B cell (primary cell): Measurements from ENCODE around the gene MGA. TPM values are rescaled to one million over a fixed set of nuclear protein-coding genes. Genes with fewer than 3 reads are reported as not detected.

Experiments used
- ATAC-seq: fragments of 200-7000 bp; cut with Tn5 transposase; one replicate; pipeline ENCODE4 v1.10.0; 2021; ENCODE audit warnings: low read depth, mild to moderate bottlenecking, moderate number of reproducible peaks, moderate library complexity
- CTCF ChIA-PET: fragments of 350-600 bp; sonication (Branson Sonifier 250); formaldehyde crosslinking; loops from one replicate; lab custom pipeline; 2021; ENCODE audit warnings: antibody characterized with exemption, inconsistent platforms; lab: Charles Lee
- POLR2A ChIA-PET: fragments of 350-600 bp; sonication (Branson Sonifier 250); formaldehyde crosslinking; loops from one replicate; lab custom pipeline; 2021; ENCODE audit warnings: antibody characterized with exemption; lab: Charles Lee
- DNase-seq: peaks from one replicate; pipeline ENCODE4 v3.0.0; 2013
- H2AFZ ChIP-seq: 2 replicates; pipeline ENCODE4 v1.6.1; 2012; ENCODE audit warnings: mild to moderate bottlenecking, low read depth, low read length; ENCODE audit not compliant: insufficient read depth, poor library complexity, severe bottlenecking
- H3K27ac ChIP-seq, 2 donors: 1 replicate in 1 of 2; 2 replicates in 1 of 2; pipeline ENCODE4 v1.5.1; 2012 to 2013; ENCODE audit warnings: low read length in 2 of 2, mild to moderate bottlenecking in 2 of 2, moderate library complexity in 1 of 2
- H3K27me3 ChIP-seq, 4 experiments: fragments of 200-600 bp in 1 of 4; sonication (generic) in 1 of 4; replicated peaks in 1 of 4; 1 replicate in 2 of 4; 2 replicates in 2 of 4; pipeline versions ENCODE4 v1.6.1 to v1.7.0; 2013 to 2016; ENCODE audit warnings: low read length in 3 of 4, mild to moderate bottlenecking in 2 of 4, mixed read lengths in 1 of 4, moderate library complexity in 1 of 4; ENCODE audit not compliant: insufficient read depth in 4 of 4, control insufficient read depth in 3 of 4; ENCODE audit errors: control extremely low read depth in 1 of 4
- H3K36me3 ChIP-seq, 2 experiments: replicated peaks in 1 of 2; 1 replicate in 1 of 2; 2 replicates in 1 of 2; pipeline versions ENCODE4 v1.6.1 to v1.7.1; 2013; ENCODE audit warnings: low read length in 1 of 2; ENCODE audit not compliant: insufficient read depth in 2 of 2, control insufficient read depth in 1 of 2; ENCODE audit errors: control extremely low read depth in 1 of 2, extremely low read depth in 1 of 2
- H3K4me1 ChIP-seq, 2 donors: fragments of 200-600 bp in 1 of 2; sonication (generic) in 1 of 2; 1 replicate in 1 of 2; 2 replicates in 1 of 2; pipeline versions ENCODE4 v1.5.1 to v1.6.1; 2013 to 2017; ENCODE audit warnings: low read length in 2 of 2; ENCODE audit not compliant: control insufficient read depth in 2 of 2, insufficient read depth in 2 of 2
- H3K4me2 ChIP-seq: replicated peaks from 2 replicates; pipeline ENCODE3; 2012; ENCODE audit warnings: mild to moderate bottlenecking, low read depth, low read length; ENCODE audit not compliant: poor library complexity, severe bottlenecking
- H3K4me3 ChIP-seq, 5 experiments: fragments of 200-600 bp in 1 of 5; sonication (generic) in 1 of 5; 1 replicate in 3 of 5; 2 replicates in 2 of 5; pipeline versions ENCODE4 v1.5.1 to v1.7.0; 2011 to 2016; ENCODE audit warnings: low read length in 4 of 5, mild to moderate bottlenecking in 4 of 5, low read depth in 2 of 5, control low read depth in 1 of 5, moderate library complexity in 1 of 5; ENCODE audit not compliant: insufficient read depth in 1 of 5; ENCODE audit errors: control extremely low read depth in 1 of 5, extremely low read depth in 1 of 5
- H3K79me2 ChIP-seq: fragments of 200-600 bp; sonication (generic); one replicate; pipeline ENCODE4 v1.6.0; 2016; ENCODE audit warnings: low read length; ENCODE audit not compliant: control insufficient read depth, insufficient read depth
- H3K9ac ChIP-seq: fragments of 200-600 bp; sonication (generic); 2 replicates; pipeline ENCODE4 v1.6.1; 2017; ENCODE audit warnings: mild to moderate bottlenecking, low read length, moderate library complexity
- H3K9me3 ChIP-seq, 3 donors: one replicate each; pipeline versions ENCODE4 v1.6.1 to v1.7.1; 2013; ENCODE audit warnings: low read length in 2 of 3; ENCODE audit not compliant: control insufficient read depth in 2 of 3, insufficient read depth in 1 of 3; ENCODE audit errors: control extremely low read depth in 1 of 3
- H4K20me1 ChIP-seq: 2 replicates; pipeline ENCODE4 v1.6.0; 2012; ENCODE audit warnings: mild to moderate bottlenecking, low read length; ENCODE audit not compliant: insufficient read depth, control insufficient read depth, poor library complexity, severe bottlenecking
- H3K27ac Mint-ChIP-seq: one replicate; pipeline ENCODE4 v1.8.0; 2021; ENCODE audit warnings: mixed read lengths
- H3K27me3 Mint-ChIP-seq: one replicate; pipeline ENCODE4 v1.8.0; 2021; ENCODE audit warnings: mixed read lengths
- H3K4me1 Mint-ChIP-seq: one replicate; pipeline ENCODE4 v1.8.0; 2021; ENCODE audit warnings: mixed read lengths
- H3K4me3 Mint-ChIP-seq: one replicate; pipeline ENCODE4 v1.8.0; 2021; ENCODE audit warnings: mixed read lengths
- H3K9me3 Mint-ChIP-seq: one replicate; pipeline ENCODE4 v1.8.0; 2022; ENCODE audit warnings: mixed read lengths; ENCODE audit not compliant: insufficient read depth
- CTCF ChIP-seq: fragments of 200-600 bp; IDR thresholded peaks from one replicate; pipeline ENCODE4 v1.8.0; 2022; ENCODE audit warnings: antibody characterized with exemption, mild to moderate bottlenecking
- EZH2 ChIP-seq: IDR thresholded peaks from 2 replicates; pipeline ENCODE4 v1.6.1; 2012; ENCODE audit warnings: borderline replicate concordance, low read depth, mild to moderate bottlenecking, moderate library complexity, low read length; ENCODE audit not compliant: insufficient read depth, poor library complexity, severe bottlenecking
- WGBS: methylation state at CpG from one replicate; pipeline ENCODE4 v1.1.5; 2013; ENCODE audit warnings: missing lambda C conversion rate; ENCODE audit not compliant: insufficient coverage; 5-methylcytosine and 5-hydroxymethylcytosine counted together
- intact Hi-C: fragments of 100-400 bp; cut with micrococcal nuclease; formaldehyde crosslinking; loops from one replicate; pipeline ENCODE4 v1.10.0; 2022
- polyA plus RNA-seq: library from polyadenylated mRNA; depleted of rRNA; stranded (reverse); fragments of >200 nt; gene quantifications from 2 replicates; pipeline ENCODE4 v1.2.3, GENCODE V29; 2012
- total RNA-seq, 2 donors: library from RNA; stranded (reverse); fragments of 120-200 nt in 1 of 2; gene quantifications; 1 replicate in 1 of 2; 2 replicates in 1 of 2; pipeline versions ENCODE4 v1.2.3 to v1.2.4, GENCODE V29; 2013 to 2022

MGA gene
- total and polyA plus RNA-seq, 2 donors (not counting 1 experiment from before 2014, with no cell fraction given): 5.4 to 79.7 TPM

GRCh38 chr15:41812820-41813375 is 152.7 kb downstream of the MGA start:
- WGBS: 97% methylated on average over 11 of the region's 11 CpGs
- no peak for TF ChIP-seq CTCF
- no peak for TF ChIP-seq EZH2
- Histone ChIP-seq H3K27ac (no peak overlapping the region), H4K20me1 (no peaks in the 10 kb centered on the region), H3K9ac (no peak overlapping the region), H3K9me3 (no peaks in the 10 kb centered on the region), H3K36me3 (peaks cover 0 to 43% of the 10 kb centered on the region in 2 experiments), H2AFZ (no peak overlapping the region), H3K4me2 (no peak overlapping the region), H3K4me3 (no peak overlapping the region), H3K27me3 (no peaks in the 10 kb centered on the region), H3K4me1 (peaks cover 5 to 20% of the 10 kb centered on the region in 2 donors), H3K79me2 (no peaks in the 10 kb centered on the region)
- ATAC-seq (no peak), DNase-seq (no peak)
- Mint-ChIP-seq H3K4me3 (no peak overlapping the region), H3K27me3 (no peaks in the 10 kb centered on the region), H3K9me3 (no peaks in the 10 kb centered on the region), H3K4me1 (peaks cover 10% of the 10 kb centered on the region), H3K27ac (no peak overlapping the region)
- intact Hi-C loops: no loop called here
- ChIA-PET POLR2A (no interaction called here), CTCF (interaction anchor here (1.0 to 15.7 kb wide), 15 partner anchors 7 to 908 kb away, joined by 3 to 716 read pairs (median 16); partner anchors contain the start of gene MAPKBP1)

DNA sequence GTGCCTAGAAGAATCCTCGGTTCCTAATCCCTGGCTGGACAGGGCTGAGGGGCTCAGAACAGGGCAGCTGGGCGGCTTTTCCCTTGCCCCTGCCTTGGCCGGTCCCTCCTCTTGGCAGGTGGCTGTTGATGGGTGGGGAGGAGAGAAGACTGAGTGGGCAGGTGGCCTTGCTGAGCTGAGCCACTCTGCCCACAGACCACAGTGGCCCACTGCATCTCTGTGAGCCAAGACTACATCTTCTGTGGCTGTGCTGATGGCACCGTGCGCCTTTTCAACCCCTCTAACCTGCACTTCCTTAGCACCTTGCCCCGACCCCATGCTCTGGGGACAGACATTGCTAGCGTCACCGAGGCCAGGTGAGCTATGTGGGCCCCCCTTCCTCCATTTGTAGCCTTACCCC is 153.2 kb downstream of the MGA start:
- no peak overlapping the region for H3K9ac ChIP-seq
- H3K27me3 ChIP-seq: no peaks in the 10 kb centered on the region
- TF ChIP-seq CTCF (no peak), EZH2 (no peak)
- H3K27ac Mint-ChIP-seq: no peak overlapping the region
- 98% methylated on average over 5 of the region's 8 CpGs for WGBS
- no peak overlapping the region for H3K4me3 Mint-ChIP-seq
- H3K4me1 Mint-ChIP-seq: peaks cover 10% of the 10 kb centered on the region
- H2AFZ ChIP-seq: no peak overlapping the region
- peaks cover 5 to 20% of the 10 kb centered on the region in 2 donors for H3K4me1 ChIP-seq
- CTCF ChIA-PET: interaction anchor here (1.0 to 15.7 kb wide), 9 partner anchors 7 to 348 kb away, joined by 3 to 716 read pairs (median 27); partner anchors contain the start of gene MAPKBP1
- no peaks in the 10 kb centered on the region for H4K20me1 ChIP-seq
- intact Hi-C loops: no loop called here
- POLR2A ChIA-PET: no interaction called here
- no peak overlapping the region for H3K4me2 ChIP-seq
- no peaks in the 10 kb centered on the region for H3K9me3 ChIP-seq
- H3K27me3 Mint-ChIP-seq: no peaks in the 10 kb centered on the region
- no peak for ATAC-seq
- no peaks in the 10 kb centered on the region for H3K9me3 Mint-ChIP-seq
- no peak overlapping the region for H3K27ac ChIP-seq
- H3K79me2 ChIP-seq: no peaks in the 10 kb centered on the region
- peaks cover 0 to 48% of the 10 kb centered on the region in 2 experiments for H3K36me3 ChIP-seq
- DNase-seq: no peak
- H3K4me3 ChIP-seq: no peak overlapping the region
